ENCODE data around the gene SBF1.

Gene SBF1

DNA sequence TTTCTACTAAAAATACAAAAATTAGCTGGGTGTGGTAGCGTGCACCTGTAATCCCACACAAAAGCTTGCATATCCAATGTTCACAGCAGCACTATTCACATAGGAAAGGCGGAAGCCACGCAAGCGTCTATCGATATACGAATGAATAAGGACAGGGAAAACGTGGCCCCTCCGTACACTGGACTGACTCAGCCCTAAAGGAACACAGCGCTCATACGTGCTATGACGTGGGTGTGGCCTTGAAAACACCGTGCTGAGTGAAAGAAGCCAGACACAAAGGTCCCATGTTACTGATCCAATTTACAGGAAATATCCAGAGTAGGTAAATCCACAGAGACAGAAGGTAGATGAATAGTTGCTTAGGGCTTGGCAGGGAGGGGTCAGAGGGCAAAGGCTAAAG is 25.6 kb upstream of the SBF1 start:
- Histone ChIP-seq H3K36me3 (ENCODE audit: insufficient read depth, insufficient read length, low read length) (peaks cover 31% of the 10 kb centered on the region), H3K9ac (ENCODE audit: insufficient read length, low read depth) (no peak overlapping the region), H3K4me1 (ENCODE audit: insufficient read depth, insufficient read length) (no peaks in the 10 kb centered on the region), H3K9me3 (ENCODE audit: insufficient read depth, low read length) (no peaks in the 10 kb centered on the region), H3K27me3 (ENCODE audit: insufficient read depth, insufficient read length) (no peaks in the 10 kb centered on the region), H3K4me3 (ENCODE audit: insufficient read length, low read depth) (no peak overlapping the region)
- DNase-seq (ENCODE audit: low read depth, low spot score), result no peak
- TF ChIP-seq SUZ12 (IDR thresholded peaks at IDR 0.05; ENCODE audit: extremely low read depth, insufficient read depth, insufficient read length), result no peak
- no peak for TF ChIP-seq YY1 (IDR thresholded peaks at IDR 0.05; ENCODE audit: insufficient read depth, insufficient read length)
- TF ChIP-seq ZNF274 (IDR thresholded peaks at IDR 0.05; ENCODE audit: low read depth, low read length), result no peak

GRCh38 chr22:50498322-50498890 is 23.6 kb upstream of the SBF1 start:
- peak; percentile 48 for DNase-seq (ENCODE audit: low read depth, low spot score)
- TF ChIP-seq SUZ12 (IDR thresholded peaks at IDR 0.05; ENCODE audit: extremely low read depth, insufficient read depth, insufficient read length), result no peak
- no peak for TF ChIP-seq ZNF274 (IDR thresholded peaks at IDR 0.05; ENCODE audit: low read depth, low read length)
- TF ChIP-seq YY1 (IDR thresholded peaks at IDR 0.05; ENCODE audit: insufficient read depth, insufficient read length), result no peak
- no peaks in the 10 kb centered on the region for H3K27me3 ChIP-seq (ENCODE audit: insufficient read depth, insufficient read length)
- no peak overlapping the region for H3K9ac ChIP-seq (ENCODE audit: insufficient read length, low read depth)
- peaks cover 16% of the 10 kb centered on the region for H3K36me3 ChIP-seq (ENCODE audit: insufficient read depth, insufficient read length, low read length)
- no peaks in the 10 kb centered on the region for H3K4me1 ChIP-seq (ENCODE audit: insufficient read depth, insufficient read length)
- no peaks in the 10 kb centered on the region for H3K9me3 ChIP-seq (ENCODE audit: insufficient read depth, low read length)
- H3K4me3 ChIP-seq (ENCODE audit: insufficient read length, low read depth), result no peak overlapping the region

GRCh38 chr22:50497093-50497492 is 22.3 kb upstream of the SBF1 start:
- H3K4me1 ChIP-seq (ENCODE audit: insufficient read depth, insufficient read length), result no peaks in the 10 kb centered on the region
- no peak for DNase-seq (ENCODE audit: low read depth, low spot score)

DNA sequence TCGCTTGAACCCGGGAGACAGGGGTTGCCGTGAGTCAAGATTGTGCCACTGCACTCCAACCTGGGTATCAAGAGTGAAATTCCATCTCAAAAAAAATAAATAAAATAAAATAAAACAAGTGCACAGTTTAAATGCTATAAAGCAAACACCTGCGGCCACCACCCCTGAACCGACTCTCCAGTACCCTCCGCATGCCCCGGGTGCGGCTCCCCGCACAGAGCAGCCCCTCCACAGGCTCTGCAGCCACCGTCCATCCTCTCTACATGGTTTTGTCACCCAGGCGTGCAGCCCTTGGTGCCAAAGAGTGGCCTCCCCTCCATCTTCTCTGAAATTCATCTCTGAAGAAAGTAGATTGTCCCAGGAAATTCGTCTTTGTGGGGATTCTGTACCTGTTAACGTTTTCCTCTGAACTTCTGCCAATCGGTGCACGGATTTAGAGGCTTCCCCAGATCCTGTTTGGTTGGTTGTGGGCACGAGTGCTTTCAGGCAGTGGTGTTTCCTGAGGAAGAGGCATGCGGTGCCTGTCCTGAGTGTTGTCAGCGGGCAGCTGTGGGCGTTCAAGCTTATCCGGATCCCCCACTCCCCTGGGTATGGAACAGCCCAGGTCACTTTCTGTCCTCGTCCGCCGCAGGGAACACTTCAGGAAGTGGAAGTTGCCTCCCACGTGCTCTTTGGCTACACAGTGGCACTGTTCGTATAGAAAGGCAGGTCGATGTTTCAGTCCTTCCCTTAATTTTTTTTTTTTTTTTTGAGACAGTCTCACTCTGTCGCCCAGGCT is 15.9 kb upstream of the SBF1 start:
- H3K9me3 ChIP-seq (ENCODE audit: insufficient read depth, low read length), result no peaks in the 10 kb centered on the region
- no peak for TF ChIP-seq ZNF274 (IDR thresholded peaks at IDR 0.05; ENCODE audit: low read depth, low read length)
- TF ChIP-seq SUZ12 (IDR thresholded peaks at IDR 0.05; ENCODE audit: extremely low read depth, insufficient read depth, insufficient read length), result no peak
- no peak for TF ChIP-seq YY1 (IDR thresholded peaks at IDR 0.05; ENCODE audit: insufficient read depth, insufficient read length)
- H3K4me1 ChIP-seq (ENCODE audit: insufficient read depth, insufficient read length), result no peaks in the 10 kb centered on the region
- no peak for DNase-seq (ENCODE audit: low read depth, low spot score)
- no peak overlapping the region for H3K9ac ChIP-seq (ENCODE audit: insufficient read length, low read depth)
- no peak overlapping the region for H3K4me3 ChIP-seq (ENCODE audit: insufficient read length, low read depth)
- no peaks in the 10 kb centered on the region for H3K27me3 ChIP-seq (ENCODE audit: insufficient read depth, insufficient read length)
- H3K36me3 ChIP-seq (ENCODE audit: insufficient read depth, insufficient read length, low read length), result no peaks in the 10 kb centered on the region

More at GRCh38 chr22:50497093-50497492, 22.3 kb upstream of the SBF1 start:
- Histone ChIP-seq H3K9ac (ENCODE audit: insufficient read length, low read depth) (no peak overlapping the region), H3K36me3 (ENCODE audit: insufficient read depth, insufficient read length, low read length) (peaks cover 3% of the 10 kb centered on the region), H3K27me3 (ENCODE audit: insufficient read depth, insufficient read length) (no peaks in the 10 kb centered on the region), H3K4me3 (ENCODE audit: insufficient read length, low read depth) (no peak overlapping the region), H3K9me3 (ENCODE audit: insufficient read depth, low read length) (no peaks in the 10 kb centered on the region)
- no peak for TF ChIP-seq SUZ12 (IDR thresholded peaks at IDR 0.05; ENCODE audit: extremely low read depth, insufficient read depth, insufficient read length)
- no peak for TF ChIP-seq ZNF274 (IDR thresholded peaks at IDR 0.05; ENCODE audit: low read depth, low read length)
- TF ChIP-seq YY1 (IDR thresholded peaks at IDR 0.05; ENCODE audit: insufficient read depth, insufficient read length), result no peak

- TF ChIP-seq SUZ12 (IDR thresholded peaks at IDR 0.05; ENCODE audit: extremely low read depth, insufficient read depth, insufficient read length) (no peak), ZNF274 (IDR thresholded peaks at IDR 0.05; ENCODE audit: low read depth, low read length) (no peak), YY1 (IDR thresholded peaks at IDR 0.05; ENCODE audit: insufficient read depth, insufficient read length) (no peak)
- Histone ChIP-seq H3K9me3 (ENCODE audit: insufficient read depth, low read length) (no peaks in the 10 kb centered on the region), H3K4me1 (ENCODE audit: insufficient read depth, insufficient read length) (no peaks in the 10 kb centered on the region), H3K4me3 (ENCODE audit: insufficient read length, low read depth) (no peak overlapping the region), H3K36me3 (ENCODE audit: insufficient read depth, insufficient read length, low read length) (no peaks in the 10 kb centered on the region), H3K27me3 (ENCODE audit: insufficient read depth, insufficient read length) (no peaks in the 10 kb centered on the region), H3K9ac (ENCODE audit: insufficient read length, low read depth) (peak overlapping the region; percentile 21)
- DNase-seq (ENCODE audit: low read depth, low spot score), result no peak
Measured at GRCh38 chr22:50489363-50490243, 14.8 kb upstream of the SBF1 start.

- H3K9me3 ChIP-seq (ENCODE audit: insufficient read depth, low read length), result no peaks in the 10 kb centered on the region
- H3K4me1 ChIP-seq (ENCODE audit: insufficient read depth, insufficient read length), result peaks cover 4% of the 10 kb centered on the region
- DNase-seq (ENCODE audit: low read depth, low spot score), result no peak
- H3K36me3 ChIP-seq (ENCODE audit: insufficient read depth, insufficient read length, low read length), result no peaks in the 10 kb centered on the region
- no peaks in the 10 kb centered on the region for H3K27me3 ChIP-seq (ENCODE audit: insufficient read depth, insufficient read length)
- H3K4me3 ChIP-seq (ENCODE audit: insufficient read length, low read depth), result no peak overlapping the region
- no peak overlapping the region for H3K9ac ChIP-seq (ENCODE audit: insufficient read length, low read depth)
- no peak for TF ChIP-seq YY1 (IDR thresholded peaks at IDR 0.05; ENCODE audit: insufficient read depth, insufficient read length)
- no peak for TF ChIP-seq SUZ12 (IDR thresholded peaks at IDR 0.05; ENCODE audit: extremely low read depth, insufficient read depth, insufficient read length)
- no peak for TF ChIP-seq ZNF274 (IDR thresholded peaks at IDR 0.05; ENCODE audit: low read depth, low read length)
Measured at GRCh38 chr22:50488886-50489285, 14.1 kb upstream of the SBF1 start.
